ENCODE measurements around the gene CDK6. TPM values are rescaled to one million over a fixed set of nuclear protein-coding genes. Genes with fewer than 3 reads are reported as not detected.

Gene CDK6
- total RNA-seq, 1 donor from 2014 or later = 23.3 TPM

DNA sequence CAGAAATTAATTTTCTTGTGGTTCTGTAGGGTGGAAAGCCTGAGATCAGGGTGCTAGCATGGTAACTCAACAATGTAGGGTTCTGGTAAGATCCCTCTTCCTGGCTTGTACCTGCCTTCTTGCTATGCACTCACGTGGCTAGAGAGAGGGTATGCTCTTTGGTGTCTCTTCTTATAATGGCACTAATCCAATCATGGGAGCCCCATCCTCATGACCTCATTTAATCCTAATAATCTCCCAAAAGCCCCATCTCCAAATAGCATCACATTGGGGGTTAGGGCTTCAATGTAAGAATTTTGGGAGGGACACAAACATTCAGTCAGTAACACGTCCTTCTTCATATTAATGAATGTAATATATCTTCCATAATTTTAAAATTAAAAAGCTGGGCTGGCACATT, 206.6 kb downstream of the CDK6 start:
- H3K27me3 Mint-ChIP-seq = peaks cover 50% of the 10 kb centered on the region
- no peak overlapping the region for H3K27ac Mint-ChIP-seq
- no peak overlapping the region for H3K4me3 Mint-ChIP-seq (ENCODE audit: low read depth)
- TF ChIP-seq, protein P1, sequence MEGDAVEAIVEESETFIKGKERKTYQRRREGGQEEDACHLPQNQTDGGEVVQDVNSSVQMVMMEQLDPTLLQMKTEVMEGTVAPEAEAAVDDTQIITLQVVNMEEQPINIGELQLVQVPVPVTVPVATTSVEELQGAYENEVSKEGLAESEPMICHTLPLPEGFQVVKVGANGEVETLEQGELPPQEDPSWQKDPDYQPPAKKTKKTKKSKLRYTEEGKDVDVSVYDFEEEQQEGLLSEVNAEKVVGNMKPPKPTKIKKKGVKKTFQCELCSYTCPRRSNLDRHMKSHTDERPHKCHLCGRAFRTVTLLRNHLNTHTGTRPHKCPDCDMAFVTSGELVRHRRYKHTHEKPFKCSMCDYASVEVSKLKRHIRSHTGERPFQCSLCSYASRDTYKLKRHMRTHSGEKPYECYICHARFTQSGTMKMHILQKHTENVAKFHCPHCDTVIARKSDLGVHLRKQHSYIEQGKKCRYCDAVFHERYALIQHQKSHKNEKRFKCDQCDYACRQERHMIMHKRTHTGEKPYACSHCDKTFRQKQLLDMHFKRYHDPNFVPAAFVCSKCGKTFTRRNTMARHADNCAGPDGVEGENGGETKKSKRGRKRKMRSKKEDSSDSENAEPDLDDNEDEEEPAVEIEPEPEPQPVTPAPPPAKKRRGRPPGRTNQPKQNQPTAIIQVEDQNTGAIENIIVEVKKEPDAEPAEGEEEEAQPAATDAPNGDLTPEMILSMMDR (IDR thresholded peaks at IDR 0.05; ENCODE audit: unreplicated experiment) = no peak
- H3K4me1 Mint-ChIP-seq (ENCODE audit: low read depth) = peaks cover 17% of the 10 kb centered on the region
- DNase-seq (ENCODE audit: low spot score, unreplicated experiment) = no peak
- peaks cover 10% of the 10 kb centered on the region for H3K36me3 Mint-ChIP-seq (ENCODE audit: insufficient read depth)
- peaks cover 13% of the 10 kb centered on the region for H3K9me3 Mint-ChIP-seq (ENCODE audit: low read depth)

DNA sequence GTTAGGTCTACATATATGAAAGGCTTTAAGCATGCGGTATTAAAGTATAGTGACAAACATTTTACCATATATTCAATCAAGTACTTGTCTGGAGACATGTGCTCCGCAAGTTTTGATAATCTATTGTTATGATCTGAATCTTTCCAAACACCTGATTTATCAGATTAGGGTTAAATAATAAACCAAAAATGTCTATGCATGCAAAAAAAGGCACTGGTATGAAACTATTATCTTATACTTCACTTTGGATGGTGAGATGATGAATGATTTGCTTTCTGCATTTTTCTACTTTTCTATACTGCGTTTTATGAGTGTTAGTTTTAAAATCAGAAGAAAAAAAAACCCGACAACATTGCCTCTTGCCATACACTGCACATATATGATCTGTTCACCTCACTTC, 208.4 kb downstream of the CDK6 start:
- peaks cover 13% of the 10 kb centered on the region for H3K9me3 Mint-ChIP-seq (ENCODE audit: low read depth)
- peaks cover 13% of the 10 kb centered on the region for H3K36me3 Mint-ChIP-seq (ENCODE audit: insufficient read depth)
- no peak for DNase-seq (ENCODE audit: low spot score, unreplicated experiment)
- H3K27me3 Mint-ChIP-seq = peaks cover 65% of the 10 kb centered on the region
- H3K4me1 Mint-ChIP-seq (ENCODE audit: low read depth) = peaks cover 9% of the 10 kb centered on the region
- TF ChIP-seq, protein P1 (IDR thresholded peaks at IDR 0.05; ENCODE audit: unreplicated experiment) = no peak
- no peak overlapping the region for H3K27ac Mint-ChIP-seq
- no peak overlapping the region for H3K4me3 Mint-ChIP-seq (ENCODE audit: low read depth)

DNA sequence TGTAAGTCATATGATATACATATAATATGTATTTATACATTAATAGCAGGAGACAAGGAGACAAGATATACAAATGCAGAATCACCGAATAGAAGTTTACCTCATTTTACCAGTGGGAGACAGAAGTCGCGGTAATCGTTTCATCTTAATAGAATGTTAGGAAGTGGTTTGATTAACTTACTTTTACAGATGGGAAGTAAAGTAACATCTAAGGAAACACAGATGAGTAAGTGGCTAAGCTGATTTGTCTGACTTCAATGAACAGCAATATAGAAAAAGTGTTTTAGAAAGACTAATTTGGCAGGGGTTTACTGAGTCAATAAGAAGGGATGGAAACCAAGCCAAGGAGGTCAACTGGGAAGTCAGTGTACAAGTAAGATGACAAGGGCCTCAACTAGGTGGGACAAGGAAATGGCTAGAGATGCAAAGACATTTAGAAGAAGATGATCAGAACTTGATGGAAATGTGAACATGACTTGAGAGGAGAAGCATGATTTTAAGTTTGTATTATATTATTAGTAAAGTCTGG, 210.0 kb downstream of the CDK6 start:
- Mint-ChIP-seq H3K36me3 (ENCODE audit: insufficient read depth) (peaks cover 14% of the 10 kb centered on the region), H3K9me3 (ENCODE audit: low read depth) (peaks cover 13% of the 10 kb centered on the region), H3K4me3 (ENCODE audit: low read depth) (no peak overlapping the region), H3K4me1 (ENCODE audit: low read depth) (peaks cover 9% of the 10 kb centered on the region), H3K27me3 (peaks cover 76% of the 10 kb centered on the region), H3K27ac (no peak overlapping the region)
- TF ChIP-seq, protein P1 (IDR thresholded peaks at IDR 0.05; ENCODE audit: unreplicated experiment) = no peak
- DNase-seq (ENCODE audit: low spot score, unreplicated experiment) = no peak

DNA sequence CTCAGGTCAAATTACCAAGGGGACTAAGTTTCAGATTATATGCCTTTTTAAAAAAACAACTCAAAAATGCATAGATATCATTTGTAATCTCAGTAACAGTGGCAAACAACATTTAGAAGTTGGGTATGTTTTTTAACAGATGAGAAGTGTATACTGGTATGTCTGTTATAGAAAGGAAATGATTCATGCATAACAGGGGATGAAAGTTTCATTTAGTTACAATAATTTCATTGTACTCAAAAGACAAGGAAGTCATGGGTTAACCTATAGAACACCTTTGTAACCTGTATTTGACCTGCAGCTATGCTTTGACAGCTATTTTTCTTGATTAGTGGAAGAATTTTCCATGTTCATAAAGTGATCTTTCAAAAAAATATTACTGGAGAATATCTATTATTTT, 210.8 kb downstream of the CDK6 start:
- Mint-ChIP-seq H3K27me3 (peaks cover 74% of the 10 kb centered on the region), H3K9me3 (ENCODE audit: low read depth) (peaks cover 13% of the 10 kb centered on the region), H3K27ac (no peak overlapping the region), H3K4me3 (ENCODE audit: low read depth) (no peak overlapping the region), H3K36me3 (ENCODE audit: insufficient read depth) (peaks cover 14% of the 10 kb centered on the region), H3K4me1 (ENCODE audit: low read depth) (peaks cover 9% of the 10 kb centered on the region)
- no peak for DNase-seq (ENCODE audit: low spot score, unreplicated experiment)
- TF ChIP-seq, protein P1 (IDR thresholded peaks at IDR 0.05; ENCODE audit: unreplicated experiment) = no peak

DNA sequence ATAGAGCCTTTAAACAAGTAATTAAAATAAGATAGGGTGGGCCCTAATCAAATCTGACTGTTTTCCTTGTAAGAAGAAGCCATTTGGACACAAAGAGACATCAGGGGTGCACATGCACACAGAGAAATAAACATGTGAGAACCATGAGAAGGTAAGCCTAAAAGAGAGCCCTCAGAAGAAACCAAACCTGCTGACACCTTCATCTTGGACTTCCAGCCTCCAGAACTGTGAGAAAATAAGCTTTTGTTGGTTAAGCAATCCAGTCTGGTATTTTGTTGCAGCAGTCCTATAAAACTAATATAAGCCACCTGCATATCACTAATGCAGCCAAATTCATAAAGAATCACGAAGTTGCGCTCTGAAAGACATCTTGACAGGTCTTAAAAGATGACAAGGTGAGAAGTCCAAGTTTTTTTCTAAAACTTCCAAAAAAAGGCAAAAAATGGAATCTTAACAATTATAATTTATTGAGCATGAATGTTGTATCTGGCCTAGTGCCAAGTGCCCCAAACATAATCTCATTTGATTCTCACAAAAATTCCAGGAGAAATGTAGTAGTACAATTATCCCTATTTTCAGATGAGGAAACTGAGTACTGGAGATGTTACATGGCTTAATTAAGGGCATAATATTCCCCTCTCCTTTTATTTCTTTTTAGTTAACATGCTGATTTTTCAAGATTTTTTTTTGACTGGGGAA, 211.9 kb downstream of the CDK6 start:
- TF ChIP-seq, protein P1 (IDR thresholded peaks at IDR 0.05; ENCODE audit: unreplicated experiment) = no peak
- Mint-ChIP-seq H3K27ac (no peak overlapping the region), H3K4me3 (ENCODE audit: low read depth) (no peak overlapping the region), H3K9me3 (ENCODE audit: low read depth) (peaks cover 10% of the 10 kb centered on the region), H3K36me3 (ENCODE audit: insufficient read depth) (peaks cover 14% of the 10 kb centered on the region), H3K27me3 (peaks cover 66% of the 10 kb centered on the region), H3K4me1 (ENCODE audit: low read depth) (peaks cover 9% of the 10 kb centered on the region)
- DNase-seq (ENCODE audit: low spot score, unreplicated experiment) = no peak
